CD4-positive, alpha-beta T cell treated with Interleukin-10 for 1 hour (primary cell): ENCODE measurements around the gene CD48.

Source experiments
- DNase-seq: peaks from one replicate; pipeline ENCODE4 v3.0.0-alpha.2; 2020

Gene CD48

DNA sequence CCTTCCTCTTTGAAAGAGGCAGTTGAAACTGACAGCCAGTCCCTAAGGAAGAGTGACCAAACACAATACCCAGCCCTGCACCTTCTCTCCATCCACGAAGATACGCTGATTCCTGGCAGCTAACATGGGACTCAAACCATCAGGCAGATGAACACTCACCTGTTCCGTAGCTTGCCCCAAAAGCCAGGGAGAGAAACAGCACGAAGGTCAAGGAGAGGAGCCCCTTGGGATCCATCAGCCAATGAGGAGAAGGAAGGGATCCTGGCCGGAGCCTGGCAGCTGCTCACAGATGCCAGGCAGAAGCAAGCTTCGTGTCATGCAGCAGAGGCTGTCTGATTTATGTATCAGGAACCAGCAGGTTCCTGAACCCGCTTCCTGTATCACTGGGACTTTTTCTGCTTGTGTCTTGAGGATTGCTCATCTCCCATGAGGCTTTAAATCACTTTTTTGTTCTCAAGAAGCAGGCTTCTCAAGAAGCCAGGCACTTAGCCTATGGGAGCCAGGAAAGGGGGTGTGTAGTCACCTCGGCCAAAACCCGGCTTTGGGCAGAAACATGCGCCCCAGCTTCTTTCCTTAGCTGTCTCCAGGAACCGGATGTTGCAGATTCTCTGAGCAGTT lies 64.8 kb downstream of the CD48 start, which contains the start of gene SLAMF1:
Gene SLAMF1, minus strand, starts transcription at position 334 of the 618 bp plus-strand sequence. Its CDS starts 99 bp downstream, at position 235.
- DNase-seq = peak; percentile 61

GRCh38 chr1:160646180-160646579 lies 65.4 kb downstream of the CD48 start:
- no peak for DNase-seq

GRCh38 chr1:160645386-160646130 lies 66.1 kb downstream of the CD48 start:
- DNase-seq = no peak

DNA sequence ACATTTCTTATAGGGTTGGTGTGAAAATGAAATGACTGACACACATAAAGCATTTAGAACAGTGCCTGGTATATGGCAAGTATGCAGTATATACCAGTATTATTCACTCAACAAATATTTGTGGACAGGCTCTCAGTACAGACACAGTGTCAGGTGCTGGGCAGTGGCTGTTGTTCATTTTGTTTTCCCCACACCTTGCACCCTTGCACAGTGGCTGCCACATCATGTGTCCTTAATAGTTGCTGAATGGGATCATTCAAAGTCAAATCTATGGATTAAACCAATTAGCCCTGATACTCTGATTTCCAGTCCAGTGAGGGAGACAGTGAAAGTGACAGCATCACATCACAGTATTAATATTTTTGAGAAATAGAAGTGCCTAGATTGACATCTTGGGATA lies 67.2 kb downstream of the CD48 start:
- DNase-seq = no peak

DNA sequence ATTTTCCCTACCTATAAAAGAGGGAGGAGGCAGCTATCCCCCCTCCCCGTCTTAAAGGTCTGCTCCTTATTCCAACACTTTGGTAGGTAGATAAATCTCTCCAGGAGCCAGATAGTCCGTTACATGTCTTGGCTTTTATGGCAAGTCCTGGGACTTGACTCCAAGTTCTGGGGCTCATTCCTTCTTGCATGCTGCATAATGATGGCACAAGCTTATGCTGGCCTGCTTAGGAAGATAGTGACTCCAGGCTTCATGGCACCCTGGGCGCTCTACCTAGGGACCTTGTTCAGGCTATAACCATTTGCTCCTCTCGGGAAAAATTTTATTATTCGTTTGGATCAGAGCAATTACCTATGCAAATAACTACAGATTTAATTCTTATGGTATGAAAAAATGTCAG lies 68.5 kb downstream of the CD48 start:
- DNase-seq = no peak

DNA sequence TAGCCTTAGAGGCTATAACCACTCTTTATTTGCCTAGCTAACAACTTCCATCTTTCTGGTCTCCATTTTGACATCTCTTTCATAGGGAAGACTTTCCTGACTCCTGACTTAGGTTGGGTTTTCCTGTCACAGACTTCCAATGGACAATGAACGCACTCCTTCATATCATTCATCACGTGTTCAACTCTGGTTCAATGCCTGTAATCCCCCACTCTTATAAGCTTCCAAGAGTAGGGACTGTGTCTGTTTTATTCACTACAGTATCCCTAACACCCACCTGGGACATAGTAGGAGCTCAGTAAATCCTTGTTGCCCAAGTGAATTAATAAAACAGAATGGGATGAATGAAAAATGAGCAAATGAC lies 69.4 kb downstream of the CD48 start:
- DNase-seq = no peak

GRCh38 chr1:160641323-160642280 lies 70.0 kb downstream of the CD48 start:
- DNase-seq = no peak

DNA sequence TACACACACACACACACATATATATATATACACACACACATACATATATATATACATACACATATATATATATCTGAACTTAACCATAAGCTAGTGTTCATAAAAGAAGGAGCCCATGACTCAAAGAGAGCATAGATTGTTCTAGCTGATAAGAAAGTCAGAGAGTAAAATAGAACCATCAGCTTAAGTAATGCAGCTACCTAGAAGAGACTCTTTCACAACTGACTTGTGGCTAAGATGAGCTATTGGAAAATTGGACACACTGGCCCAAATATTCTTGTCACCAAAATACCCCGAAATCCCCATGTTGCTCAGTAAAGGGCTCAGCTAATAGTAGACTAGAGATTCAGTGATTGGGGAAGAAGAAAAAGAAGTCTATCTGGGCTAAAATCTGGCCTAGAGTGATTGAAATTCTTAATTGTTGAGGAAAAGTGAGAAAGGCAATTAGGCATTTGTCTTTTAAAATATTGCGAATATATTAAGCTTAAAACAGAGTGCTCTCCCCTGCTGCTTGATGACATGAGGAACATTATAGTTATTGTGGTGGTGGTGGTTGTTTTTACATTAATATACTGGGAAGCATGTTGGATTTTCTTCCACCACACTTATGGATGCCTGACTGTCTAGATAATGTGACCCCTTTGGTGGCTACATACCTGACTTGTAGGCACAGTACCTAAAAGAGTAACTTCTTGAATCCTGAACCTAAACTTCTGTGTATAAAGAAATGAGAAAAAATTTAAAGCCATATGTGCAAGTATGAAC lies 71.1 kb downstream of the CD48 start:
- DNase-seq = peak; percentile 54

DNA sequence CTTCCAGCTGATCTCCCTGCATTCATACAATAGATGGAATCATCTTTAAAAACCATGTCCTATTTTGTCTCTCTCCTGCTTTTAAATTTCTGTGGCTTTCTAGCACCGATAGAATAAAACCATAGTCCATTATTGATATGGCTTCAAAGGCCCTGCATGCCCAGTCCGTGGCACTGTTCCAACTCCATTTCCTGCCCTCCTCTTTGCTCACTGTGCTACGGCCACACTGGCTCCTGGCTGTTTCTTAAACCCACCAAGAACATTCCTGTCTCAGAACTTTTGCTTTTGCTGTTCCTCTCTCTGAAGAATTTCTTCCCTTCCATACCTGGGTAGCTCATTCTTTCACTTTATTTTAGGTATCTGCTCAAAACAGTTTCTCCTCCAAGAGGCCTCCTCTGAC lies 72.0 kb downstream of the CD48 start:
- DNase-seq = no peak

DNA sequence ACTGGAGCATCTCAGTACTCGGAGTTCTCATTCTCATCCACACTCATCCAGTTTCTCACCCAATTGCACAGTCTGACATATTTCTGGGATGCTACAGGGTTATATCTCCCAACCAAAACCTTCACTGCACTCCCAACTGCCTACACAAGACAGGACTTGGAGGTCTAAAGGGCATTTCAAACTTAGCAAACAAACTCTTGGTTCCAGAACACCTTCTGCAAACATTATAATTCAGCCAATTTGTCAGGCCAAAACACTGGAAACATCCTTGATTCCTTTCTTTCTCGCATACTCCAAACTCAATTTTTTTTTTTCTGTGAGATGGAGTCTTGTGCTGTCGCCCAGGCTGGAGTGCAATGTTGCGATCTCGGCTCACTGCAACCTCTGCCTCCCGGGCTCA lies 72.7 kb downstream of the CD48 start:
- no peak for DNase-seq

DNA sequence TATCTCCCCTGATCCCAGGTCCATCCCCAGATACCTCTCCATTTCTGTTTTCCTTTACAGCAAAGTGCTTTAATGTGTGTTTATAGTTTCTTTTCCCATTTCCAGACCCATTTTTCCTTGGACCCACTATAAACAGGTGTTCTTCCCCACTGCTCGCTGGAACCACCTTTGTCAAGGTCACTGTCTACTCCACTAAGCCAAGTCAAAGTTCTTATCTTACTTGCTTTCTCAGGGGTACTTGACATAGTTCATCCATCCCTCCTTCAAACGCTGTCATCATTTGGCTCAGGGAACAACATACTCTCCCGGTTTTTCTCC lies 73.1 kb downstream of the CD48 start:
- no peak for DNase-seq

- DNase-seq = peak; percentile 83
Observed at GRCh38 chr1:160637821-160638539, 73.6 kb downstream of the CD48 start.

DNA sequence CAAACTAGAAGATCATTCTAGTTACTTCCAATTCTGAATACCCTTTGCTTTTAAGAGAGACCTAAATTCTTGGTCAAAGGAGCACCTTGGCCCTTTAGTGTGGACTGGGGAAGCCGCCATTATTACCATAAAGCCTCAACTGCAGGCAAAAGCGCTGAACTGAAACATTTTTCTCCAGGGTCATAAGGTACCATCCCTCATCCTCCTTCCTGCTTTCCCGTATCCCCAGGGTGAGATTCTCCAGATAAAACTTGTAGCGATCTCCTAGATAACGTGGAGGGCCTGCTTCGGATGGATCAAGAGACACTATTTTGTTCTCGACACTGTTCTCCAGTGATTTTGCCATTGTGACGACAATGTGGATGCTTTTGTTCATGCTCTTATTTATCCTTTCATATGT lies 74.6 kb downstream of the CD48 start:
- DNase-seq = no peak

DNA sequence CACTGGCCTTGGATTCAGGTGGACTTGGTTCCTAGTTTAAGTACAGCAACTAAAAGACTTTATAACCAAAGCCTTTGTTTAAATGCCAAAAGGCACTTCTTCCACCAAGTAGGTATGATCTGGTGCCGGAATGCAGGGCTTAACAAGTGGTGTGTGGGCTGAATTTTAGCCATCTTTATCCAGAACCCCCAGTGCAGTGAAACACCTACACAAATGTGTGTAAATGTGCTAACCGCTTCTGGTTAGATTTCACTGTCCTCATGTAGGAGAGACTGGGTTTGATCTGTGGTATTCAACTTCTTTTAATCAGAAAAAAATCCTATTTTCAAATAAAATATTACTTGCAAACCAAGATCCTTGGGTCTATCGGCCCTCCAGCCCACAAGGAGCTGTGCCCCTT lies 75.1 kb downstream of the CD48 start:
- DNase-seq = no peak

DNA sequence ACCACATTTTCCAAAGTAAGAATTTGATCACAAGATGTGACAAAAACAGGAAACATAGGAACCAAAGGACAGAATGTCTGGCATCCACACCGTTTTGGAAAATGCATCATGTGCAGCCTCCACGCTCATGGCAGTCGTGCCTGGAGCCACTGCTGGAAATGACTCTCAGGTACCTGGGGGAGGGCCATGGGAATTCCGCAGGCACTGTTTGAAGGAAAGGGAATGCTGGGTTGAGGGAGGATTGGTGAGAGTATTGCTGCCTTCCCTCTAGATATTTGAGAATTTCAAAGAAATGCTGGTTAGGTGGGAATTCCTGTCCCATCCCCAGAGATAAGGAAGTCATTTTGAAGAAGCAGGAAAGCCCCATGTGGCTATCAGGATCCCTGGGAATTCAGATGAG lies 75.5 kb downstream of the CD48 start:
- DNase-seq = no peak

- DNase-seq = no peak
Observed at GRCh38 chr1:160634543-160635491, 76.8 kb downstream of the CD48 start.

GRCh38 chr1:160633330-160633903 lies 78.2 kb downstream of the CD48 start:
- no peak for DNase-seq

GRCh38 chr1:160631983-160632625 lies 79.5 kb downstream of the CD48 start:
- DNase-seq = no peak

GRCh38 chr1:160630523-160631451 lies 80.8 kb downstream of the CD48 start:
- no peak for DNase-seq
